Right renal pelvis (tissue), 4 donors: ENCODE results near the gene SCD5. TPM values are rescaled to one million over a fixed set of nuclear protein-coding genes. Genes with fewer than 3 reads are reported as not detected.

Source experiments
- DNase-seq, 4 donors: peaks; one replicate each; pipeline ENCODE4 v3.0.0-alpha.2; 2013; ENCODE audit warnings: low read depth in 4 of 4, low spot score in 3 of 4, missing footprints in 1 of 4
- polyA plus RNA-seq, 4 donors: library from polyadenylated mRNA; unstranded; fragments of 120-200 nt; gene quantifications; one replicate each; pipeline ENCODE4 v1.2.1, GENCODE V29; 2013; ENCODE audit not compliant: insufficient read length in 4 of 4

SCD5 gene
- polyA plus RNA-seq, 4 donors = 34.5 to 58.7 (median 45.7) TPM

- DNase-seq = no peak
Observed at GRCh38 chr4:82774711-82775171, 23.9 kb downstream of the SCD5 start.

- DNase-seq = no peak
Observed at GRCh38 chr4:82773057-82773456, 25.5 kb downstream of the SCD5 start.

- no peak for DNase-seq
Observed at GRCh38 chr4:82770607-82771006, 28.0 kb downstream of the SCD5 start.

GRCh38 chr4:82765134-82765533, 33.5 kb downstream of the SCD5 start:
- no peak for DNase-seq

GRCh38 chr4:82761229-82761628, 37.4 kb downstream of the SCD5 start:
- no peak for DNase-seq

GRCh38 chr4:82758701-82759685, 39.6 kb downstream of the SCD5 start:
- no peak for DNase-seq

GRCh38 chr4:82756061-82756460, 42.5 kb downstream of the SCD5 start:
- DNase-seq = no peak

- no peak for DNase-seq
Observed at GRCh38 chr4:82755650-82756049, 42.9 kb downstream of the SCD5 start.

GRCh38 chr4:82754513-82755165, 44.0 kb downstream of the SCD5 start:
- no peak for DNase-seq

- no peak for DNase-seq
Observed at GRCh38 chr4:82753725-82754410, 44.7 kb downstream of the SCD5 start.

- no peak for DNase-seq
Observed at GRCh38 chr4:82753238-82753637, 45.4 kb downstream of the SCD5 start.

GRCh38 chr4:82748810-82749470, 49.7 kb downstream of the SCD5 start:
- DNase-seq = no peak

GRCh38 chr4:82747686-82748575, 50.7 kb downstream of the SCD5 start:
- no peak for DNase-seq

GRCh38 chr4:82746705-82747574, 51.7 kb downstream of the SCD5 start:
- DNase-seq = no peak

GRCh38 chr4:82745173-82745842, 53.3 kb downstream of the SCD5 start:
- DNase-seq = no peak

- DNase-seq = no peak
Observed at GRCh38 chr4:82744284-82744968, 54.2 kb downstream of the SCD5 start.

GRCh38 chr4:82741188-82741587, 57.4 kb downstream of the SCD5 start:
- DNase-seq = no peak
